BLaER1 treated with 17β-estradiol and CSF1 and Interleukin-3, amounts not matched to agents 10 nM and 100 nM (cell line): Measurements from ENCODE around the gene PROX2.
A peak's percentile ranks its signal among the peaks of the same experiment; 100 is the strongest.

Experiments
- H3K27ac ChIP-seq, 11 experiments: shearing (Covaris generic); formaldehyde crosslinking; 2 replicates each; pipeline ENCODE4 v1.8.1; 2022
- H3K27me3 ChIP-seq, 11 experiments: shearing (Covaris generic); formaldehyde crosslinking; 2 replicates each; pipeline ENCODE4 v1.8.1; 2022
- H3K36me3 ChIP-seq, 11 experiments: shearing (Covaris generic); formaldehyde crosslinking; 2 replicates each; pipeline ENCODE4 v1.8.1; 2022
- H3K4me1 ChIP-seq, 10 experiments: shearing (Covaris generic); formaldehyde crosslinking; 2 replicates each; pipeline ENCODE4 v1.8.1; 2022
- H3K4me2 ChIP-seq, 11 experiments: shearing (Covaris generic); formaldehyde crosslinking; 2 replicates each; pipeline ENCODE4 v1.8.1; 2022
- H3K4me3 ChIP-seq, 10 experiments: shearing (Covaris generic); formaldehyde crosslinking; 2 replicates each; pipeline ENCODE4 v1.8.1; 2022
- H3K9ac ChIP-seq, 11 experiments: shearing (Covaris generic); formaldehyde crosslinking; 2 replicates each; pipeline ENCODE4 v1.8.1; 2022
- H3K9me3 ChIP-seq, 11 experiments: shearing (Covaris generic); formaldehyde crosslinking; replicated peaks in 1 of 11; 2 replicates each; pipeline ENCODE4 v1.8.1; 2022
- H4K20me1 ChIP-seq, 11 experiments: shearing (Covaris generic); formaldehyde crosslinking; 2 replicates each; pipeline ENCODE4 v1.8.1; 2022
- Cebpa-rat ChIP-seq, 11 experiments: shearing (Covaris generic); IDR thresholded peaks; 2 replicates each; pipeline ENCODE4 v1.8.1; 2022

The PROX2 gene

GRCh38 chr14:74905595-74906142 is 29.7 kb upstream of the PROX2 start:
- peak overlapping the region in 3 of 11 experiments; percentile 22 to 35 (median 32); a peak in 4 of 22 replicates for H3K9ac ChIP-seq
- peak overlapping the region in 3 of 11 experiments; percentile 10 to 47 (median 24); a peak in 3 of 22 replicates for H3K27ac ChIP-seq
- no peaks in the 10 kb centered on the region for H3K27me3 ChIP-seq
- peaks cover 20 to 41% (median 36%) of the 10 kb centered on the region in 10 experiments for H3K4me1 ChIP-seq
- no peak for TF ChIP-seq Cebpa-rat (IDR thresholded peaks at IDR 0.05)
- H3K4me2 ChIP-seq = peak overlapping the region in 9 of 11 experiments; percentile 3 to 53 (median 40); a peak in 14 of 22 replicates
- no peaks in the 10 kb centered on the region for H3K9me3 ChIP-seq
- H4K20me1 ChIP-seq = peaks cover 0 to 74% (median 34%) of the 10 kb centered on the region in 11 experiments; a peak in 19 of 22 replicates
- no peak overlapping the region for H3K4me3 ChIP-seq
- H3K36me3 ChIP-seq = peaks cover 34 to 59% (median 49%) of the 10 kb centered on the region in 11 experiments

- TF ChIP-seq Cebpa-rat (IDR thresholded peaks at IDR 0.05) = no peak
- Histone ChIP-seq H3K9me3 (no peaks in the 10 kb centered on the region), H3K27me3 (no peaks in the 10 kb centered on the region), H3K4me1 (peaks cover 20 to 39% (median 33%) of the 10 kb centered on the region in 10 experiments), H3K27ac (no peak overlapping the region; a peak in 1 of 22 replicates), H3K4me2 (peak overlapping the region in 7 of 11 experiments; percentile 9 to 53 (median 50); a peak in 9 of 22 replicates), H3K36me3 (peaks cover 42 to 67% (median 57%) of the 10 kb centered on the region in 11 experiments), H3K9ac (no peak overlapping the region; a peak in 1 of 22 replicates), H4K20me1 (peaks cover 0 to 82% (median 38%) of the 10 kb centered on the region in 11 experiments; a peak in 19 of 22 replicates), H3K4me3 (no peak overlapping the region)
These were observed 28.9 kb upstream of the PROX2 start for GRCh38 chr14:74904635-74905503.

GRCh38 chr14:74902941-74903705 is 27.2 kb upstream of the PROX2 start:
- Histone ChIP-seq H3K27ac (no peak overlapping the region), H4K20me1 (peaks cover 0 to 87% (median 39%) of the 10 kb centered on the region in 11 experiments; a peak in 19 of 22 replicates), H3K4me2 (no peak overlapping the region), H3K4me1 (peaks cover 20 to 36% (median 30%) of the 10 kb centered on the region in 10 experiments), H3K9me3 (no peaks in the 10 kb centered on the region), H3K4me3 (no peak overlapping the region), H3K27me3 (no peaks in the 10 kb centered on the region), H3K36me3 (peaks cover 59 to 84% (median 74%) of the 10 kb centered on the region in 11 experiments), H3K9ac (no peak overlapping the region)
- no peak for TF ChIP-seq Cebpa-rat (IDR thresholded peaks at IDR 0.05)

- H3K4me2 ChIP-seq = no peak overlapping the region
- no peak for TF ChIP-seq Cebpa-rat (IDR thresholded peaks at IDR 0.05)
- peaks cover 95 to 98% (median 98%) of the 10 kb centered on the region in 11 experiments for H3K36me3 ChIP-seq
- H3K9me3 ChIP-seq = no peaks in the 10 kb centered on the region
- peaks cover 8 to 17% (median 12%) of the 10 kb centered on the region in 10 experiments for H3K4me1 ChIP-seq
- H3K27me3 ChIP-seq = no peaks in the 10 kb centered on the region
- peaks cover under 1 to 90% (median 62%) of the 10 kb centered on the region in 11 experiments; a peak in 18 of 22 replicates for H4K20me1 ChIP-seq
- no peak overlapping the region for H3K4me3 ChIP-seq
- H3K27ac ChIP-seq = no peak overlapping the region
- H3K9ac ChIP-seq = no peak overlapping the region
These were observed 22.7 kb upstream of the PROX2 start for GRCh38 chr14:74898694-74899093.

- no peaks in the 10 kb centered on the region for H3K27me3 ChIP-seq
- H3K4me3 ChIP-seq = no peak overlapping the region
- peaks cover 14 to 23% (median 18%) of the 10 kb centered on the region in 10 experiments for H3K4me1 ChIP-seq
- H3K9me3 ChIP-seq = no peaks in the 10 kb centered on the region
- no peak overlapping the region for H3K9ac ChIP-seq
- no peak for TF ChIP-seq Cebpa-rat (IDR thresholded peaks at IDR 0.05)
- peaks cover 7 to 93% (median 66%) of the 10 kb centered on the region in 11 experiments; a peak in 21 of 22 replicates for H4K20me1 ChIP-seq
- H3K27ac ChIP-seq = no peak overlapping the region
- peaks cover 96 to 100% (median 100%) of the 10 kb centered on the region in 11 experiments for H3K36me3 ChIP-seq
- H3K4me2 ChIP-seq = no peak overlapping the region
These were observed 22.1 kb upstream of the PROX2 start for GRCh38 chr14:74898083-74898482.

- H3K9ac ChIP-seq = no peak overlapping the region
- peaks cover 19 to 28% (median 23%) of the 10 kb centered on the region in 10 experiments for H3K4me1 ChIP-seq
- no peaks in the 10 kb centered on the region for H3K27me3 ChIP-seq
- H3K27ac ChIP-seq = no peak overlapping the region
- peaks cover 11 to 93% (median 66%) of the 10 kb centered on the region in 11 experiments for H4K20me1 ChIP-seq
- no peak overlapping the region for H3K4me3 ChIP-seq
- no peak overlapping the region for H3K4me2 ChIP-seq
- peaks cover 96 to 100% (median 100%) of the 10 kb centered on the region in 11 experiments for H3K36me3 ChIP-seq
- no peak for TF ChIP-seq Cebpa-rat (IDR thresholded peaks at IDR 0.05)
- H3K9me3 ChIP-seq = no peaks in the 10 kb centered on the region
These were observed 21.7 kb upstream of the PROX2 start for GRCh38 chr14:74897642-74898041.

- Histone ChIP-seq H3K9ac (no peak overlapping the region), H3K4me1 (peaks cover 29 to 40% (median 34%) of the 10 kb centered on the region in 10 experiments), H3K4me3 (no peak overlapping the region), H4K20me1 (peaks cover 18 to 95% (median 74%) of the 10 kb centered on the region in 11 experiments), H3K27me3 (no peaks in the 10 kb centered on the region), H3K9me3 (no peaks in the 10 kb centered on the region), H3K4me2 (no peak overlapping the region), H3K36me3 (peaks cover 96 to 100% (median 100%) of the 10 kb centered on the region in 11 experiments), H3K27ac (no peak overlapping the region)
- no peak for TF ChIP-seq Cebpa-rat (IDR thresholded peaks at IDR 0.05)
These were observed 20.5 kb upstream of the PROX2 start for GRCh38 chr14:74896400-74896799.

GRCh38 chr14:74893614-74894091 is 17.7 kb upstream of the PROX2 start:
- H3K36me3 ChIP-seq = peaks cover 96 to 100% (median 100%) of the 10 kb centered on the region in 11 experiments
- peak overlapping the region in 10 of 11 experiments; percentile 7 to 58 (median 42); a peak in 14 of 22 replicates for H3K9ac ChIP-seq
- H3K27me3 ChIP-seq = no peaks in the 10 kb centered on the region
- TF ChIP-seq Cebpa-rat (IDR thresholded peaks at IDR 0.05) = no peak
- no peaks in the 10 kb centered on the region for H3K9me3 ChIP-seq
- H3K4me2 ChIP-seq = peak overlapping the region; percentile 57 to 83 (median 71)
- H3K4me3 ChIP-seq = peak overlapping the region in 2 of 10 experiments; percentile 12 to 18; a peak in 1 of 20 replicates
- H3K4me1 ChIP-seq = peaks cover 29 to 51% (median 42%) of the 10 kb centered on the region in 10 experiments
- H3K27ac ChIP-seq = peak overlapping the region; percentile 5 to 68 (median 57); a peak in 17 of 22 replicates
- H4K20me1 ChIP-seq = peaks cover 24 to 100% (median 89%) of the 10 kb centered on the region in 11 experiments
